Endothelial cell of umbilical vein (primary cell): ENCODE measurements around the gene RTCB. TPM values are rescaled to one million over a fixed set of nuclear protein-coding genes. Genes with fewer than 3 reads are reported as not detected.

Source experiments
- BruUV-seq: library from RNA; stranded (reverse); fragments of 400-500 nt; replicated peaks from 2 replicates; lab custom pipeline; 2021; lab: Mats Ljungman, UMichigan
- CTCF ChIA-PET: fragments of 300-600, 350-600 bp; sonication (Branson Sonifier 250); formaldehyde crosslinking; loops from one replicate; lab custom pipeline; 2021; ENCODE audit warnings: antibody characterized with exemption, inconsistent platforms; lab: Charles Lee
- POLR2A ChIA-PET: fragments of 300-600, 350-600 bp; sonication (Branson Sonifier 250); formaldehyde crosslinking; loops from one replicate; lab custom pipeline; 2021; ENCODE audit warnings: antibody characterized with exemption, inconsistent platforms; lab: Charles Lee
- DNase-seq: peaks from one replicate; pipeline ENCODE4 v3.0.0-alpha.2; 2011; ENCODE audit warnings: low read depth, low spot score
- FAIRE-seq: peaks from 2 replicates; lab custom pipeline; 2011; peaks lifted over from hg19 to GRCh38; lab: Jason Lieb, UNC
- H2AFZ ChIP-seq: 2 replicates; pipeline ENCODE4 v1.6.0; 2012; ENCODE audit warnings: low read depth, low read length, control low read depth, inconsistent platforms
- H3K27ac ChIP-seq: 2 replicates; pipeline ENCODE4 v1.5.1; 2011; ENCODE audit warnings: low read depth, mild to moderate bottlenecking, control low read depth, low read length, moderate library complexity; ENCODE audit not compliant: insufficient read depth
- H3K27me3 ChIP-seq, 2 experiments: 2 replicates each; pipeline versions ENCODE4 v1.6.0 to v1.6.1; 2011; ENCODE audit warnings: low read length in 2 of 2, mixed read lengths in 1 of 2; ENCODE audit not compliant: control insufficient read depth in 2 of 2, insufficient read depth in 2 of 2
- H3K36me3 ChIP-seq, 2 experiments: 2 replicates in 1 of 2; 3 replicates in 1 of 2; pipeline ENCODE4 v1.5.1; 2011; ENCODE audit warnings: low read length in 2 of 2, mild to moderate bottlenecking in 1 of 2, moderate library complexity in 1 of 2; ENCODE audit not compliant: control insufficient read depth in 2 of 2, insufficient read depth in 2 of 2; ENCODE audit errors: extremely low read depth in 1 of 2
- H3K4me1 ChIP-seq: 3 replicates; pipeline ENCODE4 v1.5.1; 2011; ENCODE audit warnings: mild to moderate bottlenecking, low read length; ENCODE audit not compliant: control insufficient read depth, insufficient read depth; ENCODE audit errors: extremely low read depth
- H3K4me2 ChIP-seq: 2 replicates; pipeline ENCODE4 v1.6.1; 2011; ENCODE audit warnings: low read length, control low read depth, mixed read lengths; ENCODE audit not compliant: insufficient read depth
- H3K4me3 ChIP-seq, 3 experiments: fragments of 200-600 bp in 1 of 3; sonication (generic), shearing (Covaris generic) in 1 of 3; replicated peaks in 1 of 3; 2 replicates each; pipeline ENCODE4 v1.5.1; 2011 to 2016; ENCODE audit warnings: control low read depth in 3 of 3, low read length in 3 of 3, mild to moderate bottlenecking in 2 of 3, inconsistent platforms in 1 of 3, low read depth in 1 of 3, moderate library complexity in 1 of 3; ENCODE audit not compliant: insufficient read depth in 1 of 3
- H3K79me2 ChIP-seq: 2 replicates; pipeline ENCODE4 v1.6.0; 2012; ENCODE audit warnings: low read length, inconsistent platforms; ENCODE audit not compliant: control insufficient read depth, insufficient read depth
- H3K9ac ChIP-seq: replicated peaks from 2 replicates; pipeline ENCODE3; 2011; ENCODE audit warnings: low read length, control low read depth; ENCODE audit not compliant: insufficient read depth; ENCODE audit errors: extremely low read depth
- H3K9me1 ChIP-seq: replicated peaks from 3 replicates; pipeline ENCODE4 v1.6.0; 2011; ENCODE audit warnings: mild to moderate bottlenecking, low read length; ENCODE audit not compliant: control insufficient read depth, insufficient read depth; ENCODE audit errors: extremely low read depth
- H3K9me3 ChIP-seq: replicated peaks from 2 replicates; pipeline ENCODE4 v1.5.1; 2012; ENCODE audit warnings: low read length, inconsistent platforms; ENCODE audit not compliant: control insufficient read depth, insufficient read depth
- H4K20me1 ChIP-seq: replicated peaks from 2 replicates; pipeline ENCODE3; 2011; ENCODE audit warnings: mild to moderate bottlenecking, low read length; ENCODE audit not compliant: control insufficient read depth, insufficient read depth; ENCODE audit errors: extremely low read depth
- CTCF ChIP-seq, 2 donors: IDR thresholded peaks; 1 replicate in 1 of 2; 2 replicates in 1 of 2; pipeline ENCODE4 v1.5.1; 2011; ENCODE audit warnings: low read length in 2 of 2, mild to moderate bottlenecking in 2 of 2, moderate library complexity in 2 of 2, control low read depth in 1 of 2, inconsistent platforms in 1 of 2, low read depth in 1 of 2; ENCODE audit not compliant: insufficient read depth in 1 of 2; ENCODE audit errors: extremely low read depth in 1 of 2
- EZH2 ChIP-seq: IDR thresholded peaks from 2 replicates; pipeline ENCODE4 v1.6.1; 2012; ENCODE audit warnings: borderline replicate concordance, low read depth, mild to moderate bottlenecking, moderate library complexity, low read length, inconsistent platforms; ENCODE audit not compliant: severe bottlenecking
- FOS ChIP-seq: IDR thresholded peaks from 2 replicates; pipeline ENCODE4 v1.6.1; 2011; ENCODE audit warnings: mild to moderate bottlenecking, low read length, moderate library complexity, borderline replicate concordance; ENCODE audit not compliant: insufficient read depth
- GATA2 ChIP-seq: IDR thresholded peaks from 2 replicates; pipeline ENCODE4 v1.7.0; 2011; ENCODE audit warnings: low read depth, mild to moderate bottlenecking, moderate library complexity, mixed read lengths, low read length; ENCODE audit not compliant: insufficient read length, insufficient read depth
- JUN ChIP-seq: IDR thresholded peaks from 2 replicates; pipeline ENCODE4 v1.6.1; 2011; ENCODE audit warnings: borderline replicate concordance, low read depth; ENCODE audit not compliant: insufficient read length, insufficient read depth
- MYC ChIP-seq: IDR thresholded peaks from one replicate; pipeline ENCODE4 v1.6.1; 2011; ENCODE audit warnings: mild to moderate bottlenecking, low read depth, low read length
- POLR2A ChIP-seq: IDR thresholded peaks from 2 replicates; pipeline ENCODE4 v1.6.1; 2012; ENCODE audit warnings: low read depth, mild to moderate bottlenecking, control low read depth, low read length
- POLR2AphosphoS5 ChIP-seq: IDR thresholded peaks from 2 replicates; pipeline ENCODE4 v1.6.1; 2012; ENCODE audit warnings: low read depth, mild to moderate bottlenecking, control low read depth, low read length, moderate library complexity; ENCODE audit not compliant: insufficient read depth
- dilution Hi-C: fragments of 300-500 bp; cut with MboI; formaldehyde crosslinking; loops from one replicate; pipeline ENCODE4 v1.15.0; 2019; ENCODE audit warnings: low sequenced_read_pairs; ENCODE audit not compliant: extremely low pct_ligation_motif_present
- intact Hi-C: fragments of 100-400 bp; cut with micrococcal nuclease; formaldehyde crosslinking; loops from one replicate; pipeline ENCODE4 v1.10.0; 2022
- polyA plus RNA-seq, 4 experiments: library from polyadenylated mRNA; depleted of rRNA in 3 of 4; stranded (reverse) in 3 of 4; unstranded in 1 of 4; fragments of >200 nt; gene quantifications; 2 replicates each; pipeline versions ENCODE4 v1.2.1 to v1.2.3, GENCODE V29; 2011 to 2012; ENCODE audit warnings: missing spikeins in 1 of 4
- total RNA-seq: library from RNA; stranded (reverse); gene quantifications from 2 replicates; pipeline ENCODE4 v1.2.3, GENCODE V29; 2021
- TF ChIP-seq, protein P1 (sequence below): IDR thresholded peaks from 2 replicates; pipeline ENCODE4 v1.6.1; 2011; ENCODE audit not compliant: insufficient read depth, insufficient read length

RTCB gene
- total and polyA plus RNA-seq, 2 donors (not counting 3 experiments of a cell fraction or from before 2014, with no cell fraction given): 98.7 to 100 TPM

GRCh38 chr22:32417906-32418305 is 5.9 kb upstream of the RTCB start:
- Histone ChIP-seq H3K4me2 (no peak overlapping the region), H3K79me2 (no peaks in the 10 kb centered on the region), H3K9me1 (no peaks in the 10 kb centered on the region), H4K20me1 (no peaks in the 10 kb centered on the region), H2AFZ (no peak overlapping the region), H3K4me3 (no peak overlapping the region), H3K9ac (no peak overlapping the region), H3K9me3 (no peaks in the 10 kb centered on the region), H3K27me3 (peaks cover 15 to 16% of the 10 kb centered on the region in 2 experiments), H3K4me1 (no peaks in the 10 kb centered on the region), H3K27ac (no peak overlapping the region), H3K36me3 (no peaks in the 10 kb centered on the region)
- no TSS peak for BruUV-seq
- TF ChIP-seq MYC: no peak
- no peak for TF ChIP-seq CTCF (IDR thresholded peaks at IDR 0.05; ENCODE audit: extremely low read depth in 1 of 2, insufficient read depth in 1 of 2, low read depth in 1 of 2, low read length in 2 of 2)
- TF ChIP-seq GATA2: no peak
- TF ChIP-seq POLR2AphosphoS5: no peak
- TF ChIP-seq, protein P1, sequence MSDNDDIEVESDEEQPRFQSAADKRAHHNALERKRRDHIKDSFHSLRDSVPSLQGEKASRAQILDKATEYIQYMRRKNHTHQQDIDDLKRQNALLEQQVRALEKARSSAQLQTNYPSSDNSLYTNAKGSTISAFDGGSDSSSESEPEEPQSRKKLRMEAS: no peak
- no peak for TF ChIP-seq JUN
- no peak for TF ChIP-seq FOS
- no peak for TF ChIP-seq EZH2
- no peak for TF ChIP-seq POLR2A
- DNase-seq (no peak), FAIRE-seq (no peak)
- ChIA-PET CTCF (no interaction called here), POLR2A (interaction anchor here (0.6 kb wide), 1 partner anchor 14 kb away, joined by 3 read pairs; no protein-coding TSS in a partner anchor)
- dilution Hi-C loops: no loop called here
- intact Hi-C loops: no loop called here
